H1 (cell line): Measurements from ENCODE around the gene FAM53C. TPM values are rescaled to one million over a fixed set of nuclear protein-coding genes. Genes with fewer than 3 reads are reported as not detected.

Source experiments
- CTCF ChIA-PET: fragments of 300-600 bp; sonication (Branson Sonifier 250); formaldehyde crosslinking; loops from one replicate; lab custom pipeline; 2021; ENCODE audit not compliant: partially characterized antibody; lab: Charles Lee
- POLR2A ChIA-PET: fragments of 300-600 bp; sonication (Branson Sonifier 250); formaldehyde crosslinking; loops from one replicate; lab custom pipeline; 2021; ENCODE audit warnings: inconsistent platforms; ENCODE audit not compliant: partially characterized antibody; lab: Charles Lee
- DNase-seq, 2 experiments: peaks; one replicate each; pipeline versions ENCODE4 v3.0.0 to v3.0.0-alpha.2; 2010 to 2022; ENCODE audit warnings: low spot score in 2 of 2, low read depth in 1 of 2, mixed read lengths in 1 of 2
- FAIRE-seq: peaks from 2 replicates; lab custom pipeline; 2011; peaks lifted over from hg19 to GRCh38; lab: Jason Lieb, UNC
- H2AFZ ChIP-seq: 2 replicates; pipeline ENCODE4 v1.8.1; 2012; ENCODE audit warnings: low read length, inconsistent platforms
- H2AK5ac ChIP-seq: 2 replicates; pipeline ENCODE4 v1.6.1; 2013; ENCODE audit warnings: low read depth, low read length
- H2BK120ac ChIP-seq: replicated peaks from 2 replicates; pipeline ENCODE3; 2013; ENCODE audit warnings: low read depth, low read length, inconsistent platforms
- H2BK12ac ChIP-seq: 2 replicates; pipeline ENCODE4 v1.6.1; 2013; ENCODE audit warnings: low read depth, low read length
- H2BK15ac ChIP-seq: 2 replicates; pipeline ENCODE4 v1.6.1; 2013; ENCODE audit warnings: low read length
- H2BK20ac ChIP-seq: 2 replicates; pipeline ENCODE4 v1.6.1; 2013; ENCODE audit warnings: low read length
- H2BK5ac ChIP-seq: 2 replicates; pipeline ENCODE4 v1.6.1; 2013; ENCODE audit warnings: low read depth, low read length
- H3K14ac ChIP-seq: 2 replicates; pipeline ENCODE4 v1.6.1; 2013; ENCODE audit warnings: inconsistent platforms; ENCODE audit not compliant: insufficient read length
- H3K18ac ChIP-seq: 2 replicates; pipeline ENCODE4 v1.6.1; 2013; ENCODE audit warnings: low read length; ENCODE audit errors: extremely low read depth
- H3K23ac ChIP-seq: 2 replicates; pipeline ENCODE4 v1.6.1; 2013; ENCODE audit warnings: inconsistent platforms; ENCODE audit not compliant: insufficient read length
- H3K23me2 ChIP-seq: 2 replicates; pipeline ENCODE4 v1.6.1; 2013; ENCODE audit warnings: low read depth, low read length
- H3K27ac ChIP-seq: 2 replicates; pipeline ENCODE4 v1.6.1; 2011; ENCODE audit warnings: low read depth, low read length, inconsistent platforms
- H3K27me3 ChIP-seq, 4 experiments: replicated peaks in 1 of 4; 1 replicate in 1 of 4; 2 replicates in 3 of 4; pipeline versions ENCODE4 v1.6.1 to v1.8.1; 2011 to 2013; ENCODE audit warnings: low read length in 3 of 4, mild to moderate bottlenecking in 3 of 4, inconsistent platforms in 2 of 4, mixed read lengths in 2 of 4, moderate library complexity in 1 of 4; ENCODE audit not compliant: control insufficient read depth in 3 of 4, insufficient read depth in 3 of 4; ENCODE audit errors: extremely low read depth in 1 of 4
- H3K36me3 ChIP-seq, 4 experiments: 2 replicates each; pipeline versions ENCODE4 v1.6.1 to v1.8.1; 2011 to 2013; ENCODE audit warnings: mild to moderate bottlenecking in 4 of 4, low read length in 3 of 4, moderate library complexity in 2 of 4, control low read depth in 1 of 4, inconsistent platforms in 1 of 4; ENCODE audit not compliant: insufficient read depth in 4 of 4, control insufficient read depth in 2 of 4
- H3K4ac ChIP-seq: replicated peaks from 2 replicates; pipeline ENCODE3; 2013; ENCODE audit warnings: low read length, low read depth, mixed read lengths, inconsistent platforms; ENCODE audit not compliant: insufficient read length
- H3K4me1 ChIP-seq, 4 experiments: replicated peaks in 1 of 4; 1 replicate in 1 of 4; 2 replicates in 3 of 4; pipeline versions ENCODE4 v1.6.1 to v1.8.1; 2011 to 2013; ENCODE audit warnings: low read length in 3 of 4, inconsistent platforms in 2 of 4, mixed read lengths in 1 of 4; ENCODE audit not compliant: insufficient read depth in 4 of 4, control insufficient read depth in 3 of 4
- H3K4me2 ChIP-seq, 2 experiments: 2 replicates each; pipeline versions ENCODE4 v1.6.1 to v1.8.1; 2011 to 2013; ENCODE audit warnings: low read depth in 2 of 2, low read length in 2 of 2, control low read depth in 1 of 2, inconsistent platforms in 1 of 2, mild to moderate bottlenecking in 1 of 2; ENCODE audit not compliant: insufficient read depth in 1 of 2
- H3K4me3 ChIP-seq, 4 experiments: fragments of 200-600, 300-600 bp in 1 of 4; sonication (generic), shearing (Covaris generic), sonication (Bioruptor Twin) in 1 of 4; 2 replicates each; pipeline versions ENCODE4 v1.5.1 to v1.8.1; 2011 to 2016; ENCODE audit warnings: low read length in 4 of 4, low read depth in 3 of 4, control low read depth in 2 of 4, inconsistent platforms in 2 of 4, mild to moderate bottlenecking in 2 of 4, mixed read lengths in 1 of 4, moderate library complexity in 1 of 4; ENCODE audit not compliant: insufficient read depth in 2 of 4; ENCODE audit errors: extremely low read depth in 1 of 4
- H3K56ac ChIP-seq: replicated peaks from 2 replicates; pipeline ENCODE3; 2013; ENCODE audit warnings: low read depth, mild to moderate bottlenecking, mixed read lengths, low read length, inconsistent platforms; ENCODE audit not compliant: insufficient read length
- H3K79me1 ChIP-seq: 2 replicates; pipeline ENCODE4 v1.6.1; 2013; ENCODE audit warnings: low read depth, low read length, control low read depth
- H3K79me2 ChIP-seq, 2 experiments: 2 replicates each; pipeline versions ENCODE4 v1.6.1 to v1.8.1; 2012 to 2013; ENCODE audit warnings: low read length in 2 of 2, mild to moderate bottlenecking in 2 of 2, inconsistent platforms in 1 of 2; ENCODE audit not compliant: insufficient read depth in 2 of 2, control insufficient read depth in 1 of 2
- H3K9ac ChIP-seq, 4 experiments: replicated peaks in 1 of 4; 1 replicate in 1 of 4; 2 replicates in 3 of 4; pipeline versions ENCODE4 v1.6.1 to v1.8.1; 2011 to 2013; ENCODE audit warnings: low read depth in 3 of 4, low read length in 3 of 4, control low read depth in 2 of 4, mild to moderate bottlenecking in 2 of 4, moderate library complexity in 2 of 4, inconsistent platforms in 1 of 4; ENCODE audit errors: extremely low read depth in 1 of 4
- H3K9me3 ChIP-seq, 2 experiments: 2 replicates each; pipeline versions ENCODE4 v1.6.1 to v1.8.1; 2012 to 2013; ENCODE audit warnings: mild to moderate bottlenecking in 2 of 2, moderate library complexity in 2 of 2, control low read depth in 1 of 2, inconsistent platforms in 1 of 2, low read depth in 1 of 2, low read length in 1 of 2, mixed read lengths in 1 of 2; ENCODE audit not compliant: insufficient read depth in 2 of 2
- H4K20me1 ChIP-seq, 2 experiments: replicated peaks in 1 of 2; 2 replicates each; pipeline versions ENCODE3 to v1.8.1; 2011 to 2013; ENCODE audit warnings: inconsistent platforms in 2 of 2, low read length in 2 of 2, mild to moderate bottlenecking in 1 of 2; ENCODE audit not compliant: insufficient read depth in 2 of 2, control insufficient read depth in 1 of 2
- H4K5ac ChIP-seq: 2 replicates; pipeline ENCODE4 v1.6.1; 2013; ENCODE audit warnings: low read length, low read depth, mixed read lengths, inconsistent platforms; ENCODE audit not compliant: insufficient read length
- H4K8ac ChIP-seq: 2 replicates; pipeline ENCODE4 v1.8.0; 2013; ENCODE audit warnings: mild to moderate bottlenecking, moderate library complexity, low read length, inconsistent platforms; ENCODE audit not compliant: insufficient read depth; ENCODE audit errors: extremely low read depth
- H4K91ac ChIP-seq: replicated peaks from 2 replicates; pipeline ENCODE3; 2013; ENCODE audit warnings: low read length, mixed read lengths, inconsistent platforms; ENCODE audit not compliant: insufficient read length
- CBX5 ChIP-seq: fragments of 300-800, 300-1000 bp; sonication (generic); IDR thresholded peaks from 2 replicates; pipeline ENCODE4 v1.7.1; 2016; ENCODE audit warnings: antibody characterized with exemption, low read length, low read depth
- CHD2 ChIP-seq: IDR thresholded peaks from 2 replicates; pipeline ENCODE4 v1.6.1; 2012; ENCODE audit warnings: low read length, improper control_type of control experiment
- CTBP2 ChIP-seq: IDR thresholded peaks from 2 replicates; pipeline ENCODE4 v1.7.0; 2011; ENCODE audit warnings: borderline replicate concordance, mild to moderate bottlenecking, moderate library complexity, mixed read lengths, low read length; ENCODE audit not compliant: insufficient read depth, insufficient read length
- GTF2F1 ChIP-seq: IDR thresholded peaks from 2 replicates; pipeline ENCODE4 v1.6.1; 2012; ENCODE audit warnings: low read depth, low read length, improper control_type of control experiment, borderline replicate concordance
- HDAC6 ChIP-seq: IDR thresholded peaks from one replicate; pipeline ENCODE4 v1.7.1; 2012; ENCODE audit warnings: low read depth, mild to moderate bottlenecking, inconsistent platforms, low read length, moderate library complexity
- JUND ChIP-seq: IDR thresholded peaks from 2 replicates; pipeline ENCODE4 v1.6.1; 2011; ENCODE audit warnings: mild to moderate bottlenecking, improper control_type of control experiment, low read length
- SIX5 ChIP-seq: IDR thresholded peaks from 2 replicates; pipeline ENCODE4 v1.6.1; 2011; ENCODE audit warnings: mild to moderate bottlenecking, low read depth, low read length
- SRF ChIP-seq: IDR thresholded peaks from 2 replicates; pipeline ENCODE4 v1.6.1; 2011; ENCODE audit warnings: mild to moderate bottlenecking, low read depth, low read length, moderate library complexity
- YY1 ChIP-seq: IDR thresholded peaks from 2 replicates; pipeline ENCODE4 v1.6.1; 2011; ENCODE audit warnings: low read depth, mild to moderate bottlenecking, low read length
- WGBS, 2 experiments: shearing (Covaris generic) in 1 of 2; methylation state at CpG; one replicate each; pipeline versions ENCODE4 v1.1.6 to v1.1.7; 2013 to 2015; ENCODE audit warnings: low lambda C conversion rate in 2 of 2, mixed read lengths in 2 of 2, inconsistent platforms in 1 of 2, low coverage in 1 of 2, missing lambda C conversion rate in 1 of 2; ENCODE audit not compliant: insufficient replicate concordance in 2 of 2, insufficient coverage in 1 of 2, insufficient read length in 1 of 2; ENCODE audit errors: extremely low coverage in 1 of 2, missing lambda C conversion rate in 1 of 2; 5-methylcytosine and 5-hydroxymethylcytosine counted together
- polyA plus RNA-seq, 7 experiments: library from polyadenylated mRNA; depleted of rRNA in 3 of 7; stranded (reverse) in 5 of 7; unstranded in 2 of 7; fragments of >200 nt in 5 of 7; fragments of 200-250 nt in 2 of 7; gene quantifications; 1 replicate in 5 of 7; 2 replicates in 1 of 7; 4 replicates in 1 of 7; pipeline versions ENCODE4 v1.2.1 to v1.2.3, GENCODE V29; 2011 to 2013; ENCODE audit warnings: missing spikeins in 2 of 7, mixed read lengths in 2 of 7
- total RNA-seq: library from RNA; stranded (reverse); fragmentation: NEBNext Ultra II Directional; extraction: Animal tissue kit (Norgen Biotek cat#: 25700); gene quantifications from 2 replicates; pipeline ENCODE4 v1.2.1, GENCODE V29; 2021
- TF ChIP-seq, protein P1 (sequence below): IDR thresholded peaks from 2 replicates; pipeline ENCODE4 v1.6.1; 2011; ENCODE audit warnings: low read depth, mild to moderate bottlenecking, low read length; ENCODE audit not compliant: insufficient read depth

FAM53C gene
- total and polyA plus RNA-seq, 2 of the 8 experiments (the other 6 are each of a cell fraction or from before 2014, with no cell fraction given) = 57.6 to 75.3 TPM

DNA sequence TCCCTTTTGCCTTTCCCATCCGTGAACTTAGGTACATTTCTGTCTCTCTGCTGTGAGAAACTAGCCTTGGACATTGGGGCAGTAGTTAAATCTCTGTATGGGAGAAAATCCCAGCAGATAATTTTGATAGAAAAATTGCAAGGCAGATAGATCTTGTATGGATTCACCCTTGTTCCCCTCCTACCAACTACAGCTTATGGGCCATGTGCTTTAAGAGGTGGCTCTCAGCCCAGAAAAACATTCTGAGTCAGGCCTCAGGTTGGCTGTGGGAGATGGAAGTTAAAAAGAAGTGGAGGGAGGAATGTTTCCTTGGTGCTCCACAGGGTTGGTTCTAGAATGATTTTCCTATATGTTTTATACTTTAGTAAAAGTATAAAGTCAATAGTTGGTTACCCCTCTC lies 13.0 kb downstream of the FAM53C start:
- CTCF ChIA-PET = interaction anchor here (1.1 to 11.4 kb wide), 7 partner anchors 14 to 138 kb away, joined by 3 to 196 read pairs (median 4); partner anchors contain the start of genes CDC23, CDC25C and FAM53C

More for the DNA sequence above, 13.0 kb downstream of the FAM53C start:
- POLR2A ChIA-PET = interaction anchor here (1.5 to 14.6 kb wide), 5 partner anchors 12 to 192 kb away, joined by 4 to 254 read pairs (median 10); partner anchors contain the start of genes CDC25C, ETF1 and FAM53C
- no peak overlapping the region for H3K27ac ChIP-seq
- peaks cover 8% of the 10 kb centered on the region for H3K23me2 ChIP-seq
- H3K56ac ChIP-seq = no peak overlapping the region
- no peak overlapping the region for H2AK5ac ChIP-seq
- DNase-seq = no peak
- H2BK5ac ChIP-seq = no peak overlapping the region
- H2BK15ac ChIP-seq = no peak overlapping the region
- H2BK12ac ChIP-seq = no peak overlapping the region
- H3K18ac ChIP-seq = no peak overlapping the region
- 83% methylated on average over 1 of the region's 1 CpG; no CpG with 5 or more reads in 1 of the 2 experiments for WGBS, 2 experiments
- peaks cover 13 to 34% (median 24%) of the 10 kb centered on the region in 4 experiments; a peak in 7 of 8 replicates for H3K36me3 ChIP-seq
- H3K14ac ChIP-seq = no peak overlapping the region
- no peaks in the 10 kb centered on the region for H3K9me3 ChIP-seq
- no peak overlapping the region for H3K4me2 ChIP-seq
- peaks cover 5 to 30% of the 10 kb centered on the region in 2 experiments; a peak in 3 of 4 replicates for H3K79me2 ChIP-seq
- H4K5ac ChIP-seq = no peak overlapping the region
- no peaks in the 10 kb centered on the region; the same call in 1 of the 2 replicates for H3K79me1 ChIP-seq
- H3K23ac ChIP-seq = no peak overlapping the region
- H4K91ac ChIP-seq = no peak overlapping the region
- no peak overlapping the region for H4K8ac ChIP-seq
- no peak overlapping the region for H3K4me3 ChIP-seq
- no peak for FAIRE-seq
- H2BK120ac ChIP-seq = no peak overlapping the region
- H3K27me3 ChIP-seq = no peaks in the 10 kb centered on the region
- H3K4ac ChIP-seq = no peak overlapping the region
- no peak for TF ChIP-seq JUND
- TF ChIP-seq SRF = no peak
- TF ChIP-seq SIX5 = no peak
- TF ChIP-seq CHD2 = no peak
- TF ChIP-seq YY1 = no peak
- no peak for TF ChIP-seq GTF2F1
- TF ChIP-seq CTBP2 = no peak
- TF ChIP-seq HDAC6 = no peak
- no peak for TF ChIP-seq CBX5
- TF ChIP-seq, protein P1, sequence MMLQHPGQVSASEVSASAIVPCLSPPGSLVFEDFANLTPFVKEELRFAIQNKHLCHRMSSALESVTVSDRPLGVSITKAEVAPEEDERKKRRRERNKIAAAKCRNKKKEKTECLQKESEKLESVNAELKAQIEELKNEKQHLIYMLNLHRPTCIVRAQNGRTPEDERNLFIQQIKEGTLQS = no peak
- no peak overlapping the region for H3K9ac ChIP-seq
- H2BK20ac ChIP-seq = no peak overlapping the region
- no peak overlapping the region for H2AFZ ChIP-seq
- H4K20me1 ChIP-seq = peaks cover 4 to 7% of the 10 kb centered on the region in 2 experiments
- peaks cover 0 to 9% (median 3%) of the 10 kb centered on the region in 4 experiments; a peak in 3 of 7 replicates for H3K4me1 ChIP-seq
